Prostate gland (tissue), 2 donors: ENCODE data around the gene CHTF18. TPM values are rescaled to one million over a fixed set of nuclear protein-coding genes. Genes with fewer than 3 reads are reported as not detected.

Experiments used
- DNase-seq: peaks from one replicate; pipeline ENCODE4 v3.0.0-alpha.2; 2019; ENCODE audit warnings: low spot score
- H3K27ac ChIP-seq, 2 donors: fragments of 200-600 bp; sonication (generic); 2 replicates each; pipeline ENCODE4 v1.5.1; 2017 to 2019
- H3K27me3 ChIP-seq: fragments of 200-600 bp; sonication (generic); replicated peaks from 2 replicates; pipeline ENCODE4 v1.5.1; 2019; ENCODE audit not compliant: insufficient read depth
- H3K36me3 ChIP-seq, 2 donors: fragments of 200-600 bp; sonication (generic); 1 replicate in 1 of 2; 2 replicates in 1 of 2; pipeline versions ENCODE4 v1.5.1 to v1.8.1; 2017 to 2019
- H3K4me1 ChIP-seq: fragments of 200-600 bp; sonication (generic); replicated peaks from 2 replicates; pipeline ENCODE4 v1.5.1; 2019
- H3K4me3 ChIP-seq, 2 donors: fragments of 200-600 bp; sonication (generic); 2 replicates each; pipeline ENCODE4 v1.5.1; 2017 to 2019
- H3K9me3 ChIP-seq: fragments of 200-600 bp; sonication (generic); 2 replicates; pipeline ENCODE4 v1.5.1; 2017
- POLR2A ChIP-seq: fragments of 450-650 bp; IDR thresholded peaks from one replicate; pipeline ENCODE4 v1.6.1; 2016; ENCODE audit warnings: antibody characterized with exemption, mild to moderate bottlenecking
- POLR2AphosphoS5 ChIP-seq: sonication (generic); formaldehyde crosslinking; IDR thresholded peaks from one replicate; pipeline ENCODE4 v1.6.1; 2017; ENCODE audit warnings: antibody characterized with exemption
- WGBS: methylation state at CpG from one replicate; pipeline ENCODE4 v1.1.5; 2018; 5-methylcytosine and 5-hydroxymethylcytosine counted together
- intact Hi-C: fragments of 100-400 bp; cut with DNase I; formaldehyde crosslinking; loops from one replicate; pipeline ENCODE4 v1.14.2; 2022
- total RNA-seq, 2 donors: library from RNA; depleted of rRNA; stranded (reverse); fragments of >200 nt; gene quantifications; one replicate each; pipeline ENCODE4 v1.1.0, GENCODE V29; 2016
- TF ChIP-seq, protein P1 (sequence below), 4 experiments: fragments of 200-600 bp in 2 of 4; fragments of 450-650 bp in 2 of 4; sonication (generic) in 2 of 4; IDR thresholded peaks; 1 replicate in 3 of 4; 2 replicates in 1 of 4; pipeline ENCODE4 v1.5.1; 2016 to 2019; ENCODE audit warnings: antibody characterized with exemption in 4 of 4, mild to moderate bottlenecking in 2 of 4, moderate library complexity in 2 of 4

The CHTF18 gene
- total RNA-seq, 2 donors from 2014 or later = 7.8 to 57.5 TPM

DNA sequence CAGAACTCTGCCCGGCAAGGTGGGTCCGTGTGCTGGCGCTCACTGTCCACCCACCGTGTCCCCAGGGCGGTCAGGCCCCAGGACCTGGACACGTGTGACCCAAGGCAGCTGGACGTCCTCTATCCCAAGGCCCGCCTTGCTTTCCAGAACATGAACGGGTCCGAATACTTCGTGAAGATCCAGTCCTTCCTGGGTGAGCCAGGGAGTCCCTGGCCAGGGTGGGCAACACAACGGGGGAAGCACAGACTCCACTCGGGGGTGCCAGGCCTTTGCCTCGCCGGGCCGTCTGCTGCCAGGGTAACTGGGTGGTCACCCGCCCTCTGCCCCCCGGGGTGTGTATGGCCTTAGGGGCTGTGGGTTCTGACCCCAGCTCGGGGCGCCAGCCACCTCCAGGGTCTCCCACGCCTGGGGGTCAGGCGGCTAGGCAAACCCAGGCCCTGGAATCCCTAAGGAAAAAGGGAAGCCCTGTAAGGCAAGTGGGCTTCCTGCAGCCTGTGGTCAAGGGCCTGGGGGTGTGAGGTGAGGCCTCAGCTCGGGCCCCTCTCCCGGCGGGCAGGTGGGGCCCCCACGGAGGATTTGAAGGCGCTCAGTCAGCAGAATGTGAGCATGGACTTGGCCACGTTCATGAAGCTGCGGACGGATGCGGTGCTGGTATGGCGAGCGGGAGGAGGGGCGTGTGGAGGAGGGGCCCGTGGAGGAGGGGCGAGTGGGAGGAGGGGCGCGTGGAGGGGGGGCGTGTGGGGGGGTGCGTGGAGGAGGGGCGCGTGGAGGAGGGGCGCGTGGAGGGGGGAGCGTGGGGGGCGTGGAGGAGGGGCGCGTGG lies 21.4 kb upstream of the CHTF18 start:
- WGBS = 71% methylated on average over 32 of the region's 48 CpGs
- Histone ChIP-seq H3K27ac (no peak overlapping the region), H3K9me3 (no peaks in the 10 kb centered on the region), H3K27me3 (no peaks in the 10 kb centered on the region), H3K4me1 (no peaks in the 10 kb centered on the region), H3K36me3 (no peaks in the 10 kb centered on the region), H3K4me3 (no peak overlapping the region)
- intact Hi-C loops = no loop called here
- TF ChIP-seq, protein P1, sequence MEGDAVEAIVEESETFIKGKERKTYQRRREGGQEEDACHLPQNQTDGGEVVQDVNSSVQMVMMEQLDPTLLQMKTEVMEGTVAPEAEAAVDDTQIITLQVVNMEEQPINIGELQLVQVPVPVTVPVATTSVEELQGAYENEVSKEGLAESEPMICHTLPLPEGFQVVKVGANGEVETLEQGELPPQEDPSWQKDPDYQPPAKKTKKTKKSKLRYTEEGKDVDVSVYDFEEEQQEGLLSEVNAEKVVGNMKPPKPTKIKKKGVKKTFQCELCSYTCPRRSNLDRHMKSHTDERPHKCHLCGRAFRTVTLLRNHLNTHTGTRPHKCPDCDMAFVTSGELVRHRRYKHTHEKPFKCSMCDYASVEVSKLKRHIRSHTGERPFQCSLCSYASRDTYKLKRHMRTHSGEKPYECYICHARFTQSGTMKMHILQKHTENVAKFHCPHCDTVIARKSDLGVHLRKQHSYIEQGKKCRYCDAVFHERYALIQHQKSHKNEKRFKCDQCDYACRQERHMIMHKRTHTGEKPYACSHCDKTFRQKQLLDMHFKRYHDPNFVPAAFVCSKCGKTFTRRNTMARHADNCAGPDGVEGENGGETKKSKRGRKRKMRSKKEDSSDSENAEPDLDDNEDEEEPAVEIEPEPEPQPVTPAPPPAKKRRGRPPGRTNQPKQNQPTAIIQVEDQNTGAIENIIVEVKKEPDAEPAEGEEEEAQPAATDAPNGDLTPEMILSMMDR (IDR thresholded peaks at IDR 0.05) = no peak
- no peak for TF ChIP-seq POLR2A
- TF ChIP-seq POLR2AphosphoS5 = no peak
- no peak for DNase-seq

DNA sequence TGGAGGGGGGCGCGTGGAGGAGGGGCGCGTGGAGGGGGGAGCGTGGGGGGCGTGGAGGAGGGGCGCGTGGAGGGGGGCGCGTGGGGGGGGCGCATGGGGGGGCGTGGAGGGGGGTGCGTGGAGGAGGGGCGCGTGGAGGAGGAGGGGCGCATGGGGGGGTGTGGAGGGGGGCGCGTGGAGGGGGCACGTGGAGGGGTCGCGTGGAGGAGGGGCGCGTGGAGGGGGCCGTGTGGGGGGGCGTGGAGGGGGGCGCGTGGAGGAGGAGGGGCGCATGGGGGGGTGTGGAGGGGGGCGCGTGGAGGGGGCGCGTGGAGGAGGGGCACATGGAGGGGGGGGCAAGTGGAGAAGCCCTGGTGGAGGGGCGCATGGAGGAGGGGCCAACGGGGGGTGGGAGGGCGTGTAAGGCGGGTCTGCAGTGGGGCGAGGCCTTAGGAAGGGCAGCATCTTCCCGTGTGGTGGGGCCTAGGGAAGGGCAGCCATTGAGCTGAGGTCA lies 20.6 kb upstream of the CHTF18 start:
- H3K36me3 ChIP-seq = no peaks in the 10 kb centered on the region
- no peak for DNase-seq
- H3K9me3 ChIP-seq = no peaks in the 10 kb centered on the region
- no peaks in the 10 kb centered on the region for H3K4me1 ChIP-seq
- whole genome bisulfite sequencing = 69% methylated on average over 27 of the region's 38 CpGs
- no peak overlapping the region for H3K4me3 ChIP-seq
- H3K27me3 ChIP-seq = peaks cover 2% of the 10 kb centered on the region
- intact Hi-C loops = no loop called here
- no peak overlapping the region for H3K27ac ChIP-seq
- TF ChIP-seq, protein P1 (IDR thresholded peaks at IDR 0.05) = no peak
- no peak for TF ChIP-seq POLR2AphosphoS5
- no peak for TF ChIP-seq POLR2A

DNA sequence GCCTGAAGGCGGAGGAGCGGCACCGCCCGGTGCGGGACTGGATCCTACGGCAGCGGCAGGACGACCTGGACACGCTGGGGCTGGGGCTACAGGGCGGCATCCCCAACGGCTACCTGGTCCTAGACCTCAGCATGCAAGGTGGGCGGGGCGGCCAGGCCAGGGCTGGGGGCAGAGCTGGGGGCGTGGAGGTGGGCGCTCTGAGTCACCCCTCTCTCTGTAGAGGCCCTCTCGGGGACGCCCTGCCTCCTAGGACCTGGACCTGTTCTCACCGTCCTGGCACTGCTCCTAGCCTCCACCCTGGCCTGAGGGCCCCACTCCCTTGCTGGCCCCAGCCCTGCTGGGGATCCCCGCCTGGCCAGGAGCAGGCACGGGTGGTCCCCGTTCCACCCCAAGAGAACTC lies 20.0 kb upstream of the CHTF18 start:
- H3K27me3 ChIP-seq = peaks cover 2% of the 10 kb centered on the region
- H3K9me3 ChIP-seq = no peaks in the 10 kb centered on the region
- H3K36me3 ChIP-seq = no peaks in the 10 kb centered on the region
- H3K4me3 ChIP-seq = no peak overlapping the region
- no peak for TF ChIP-seq POLR2A
- TF ChIP-seq, protein P1 (IDR thresholded peaks at IDR 0.05) = no peak
- TF ChIP-seq POLR2AphosphoS5 = no peak
- H3K27ac ChIP-seq = no peak overlapping the region
- no peaks in the 10 kb centered on the region for H3K4me1 ChIP-seq
- intact Hi-C loops = no loop called here
- DNase-seq = no peak
- WGBS = 78% methylated on average over 16 of the region's 21 CpGs

DNA sequence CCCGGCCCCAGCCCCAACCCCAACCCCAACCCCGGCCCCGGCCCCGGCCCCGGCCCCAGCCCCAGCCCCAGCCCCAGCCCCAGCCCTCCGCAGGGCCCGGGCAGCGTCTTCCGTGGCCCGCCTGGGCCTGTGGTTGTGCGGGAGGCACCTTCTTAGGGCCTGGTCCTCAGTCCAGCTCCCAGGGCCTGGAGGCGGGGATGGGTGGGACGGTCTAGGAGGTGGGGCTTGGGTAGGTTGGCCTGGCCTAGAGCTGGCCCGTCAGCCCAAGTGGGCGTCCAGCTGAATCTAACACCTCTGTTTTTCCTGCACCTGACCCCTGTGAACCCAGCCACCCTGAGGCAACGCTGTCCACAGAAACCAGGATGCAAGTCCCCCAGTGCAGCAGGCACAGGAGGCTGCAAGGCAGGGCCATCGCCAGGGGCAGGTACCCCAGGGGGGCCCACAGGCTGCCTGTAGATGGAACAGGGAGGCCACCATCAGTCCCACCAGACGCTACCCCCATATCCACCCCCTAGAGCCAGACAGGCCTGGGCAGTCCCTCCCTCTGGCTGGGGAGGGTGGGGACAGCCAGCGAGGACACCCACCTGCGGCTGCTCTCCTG lies 19.1 kb upstream of the CHTF18 start:
- 81% methylated on average over 16 of the region's 20 CpGs for WGBS

More for the DNA sequence above, 19.1 kb upstream of the CHTF18 start:
- Histone ChIP-seq H3K4me3 (no peak overlapping the region), H3K36me3 (no peaks in the 10 kb centered on the region), H3K4me1 (no peaks in the 10 kb centered on the region), H3K27me3 (peaks cover 2% of the 10 kb centered on the region), H3K27ac (no peak overlapping the region), H3K9me3 (no peaks in the 10 kb centered on the region)
- no peak for DNase-seq
- no peak for TF ChIP-seq POLR2A
- TF ChIP-seq, protein P1 (IDR thresholded peaks at IDR 0.05) = no peak
- no peak for TF ChIP-seq POLR2AphosphoS5
- intact Hi-C loops = no loop called here
